Activated CD8-positive, alpha-beta memory T cell treated with anti-CD3 and anti-CD28 coated beads, Interleukin-2, amount 50 U/mL, for 4 hours (primary cell): Measurements from ENCODE around the gene HLA-G.

Experiments
- DNase-seq: peaks from one replicate; pipeline ENCODE4 v3.0.0-alpha.2; 2020

HLA-G gene

GRCh38 chr6:29824144-29824543 is 3.5 kb upstream of the HLA-G start:
- DNase-seq = no peak

- no peak for DNase-seq
Measured at GRCh38 chr6:29825848-29826247, 1.8 kb upstream of the HLA-G start.

GRCh38 chr6:29826271-29826670 is 1.4 kb upstream of the HLA-G start:
- DNase-seq = no peak

GRCh38 chr6:29828471-29828797 is 809 bp downstream of the HLA-G start:
- no peak for DNase-seq

- DNase-seq = no peak
Measured at GRCh38 chr6:29829766-29830165, 2.1 kb downstream of the HLA-G start.

GRCh38 chr6:29830409-29830808 is 2.8 kb downstream of the HLA-G start:
- DNase-seq = no peak

- DNase-seq = no peak
Measured at GRCh38 chr6:29831776-29832175, 4.2 kb downstream of the HLA-G start.

- peak; percentile 66 for DNase-seq
Measured at GRCh38 chr6:29834564-29835436, 7.2 kb downstream of the HLA-G start.

- DNase-seq = no peak
Measured at GRCh38 chr6:29839917-29840316, 12.3 kb downstream of the HLA-G start.

- DNase-seq = no peak
Measured at GRCh38 chr6:29841030-29841429, 13.4 kb downstream of the HLA-G start.

- peak; percentile 32 for DNase-seq
Measured at GRCh38 chr6:29845405-29846006, 17.9 kb downstream of the HLA-G start.

- DNase-seq = peak; percentile 89
Measured at GRCh38 chr6:29847871-29848630, 20.4 kb downstream of the HLA-G start.

GRCh38 chr6:29850011-29850553 is 22.5 kb downstream of the HLA-G start:
- DNase-seq = peak; percentile 49

- DNase-seq = no peak
Measured at GRCh38 chr6:29851190-29851589, 23.6 kb downstream of the HLA-G start.

- no peak for DNase-seq
Measured at GRCh38 chr6:29853245-29853644, 25.6 kb downstream of the HLA-G start.

- no peak for DNase-seq
Measured at GRCh38 chr6:29858006-29858405, 30.4 kb downstream of the HLA-G start.

- no peak for DNase-seq
Measured at GRCh38 chr6:29861521-29862255, 34.1 kb downstream of the HLA-G start.

GRCh38 chr6:29864037-29864810 is 36.6 kb downstream of the HLA-G start:
- no peak for DNase-seq

GRCh38 chr6:29865631-29866030 is 38.0 kb downstream of the HLA-G start:
- no peak for DNase-seq

- DNase-seq = no peak
Measured at GRCh38 chr6:29870104-29870503, 42.5 kb downstream of the HLA-G start.

- DNase-seq = no peak
Measured at GRCh38 chr6:29872791-29873190, 45.2 kb downstream of the HLA-G start.

GRCh38 chr6:29875257-29875656 is 47.6 kb downstream of the HLA-G start:
- no peak for DNase-seq
